Heart left ventricle (tissue), 16 donors: ENCODE data around the gene TMEM131L. TPM values are rescaled to one million over a fixed set of nuclear protein-coding genes. Genes with fewer than 3 reads are reported as not detected.

Source experiments
- ATAC-seq, 4 donors: fragments of 200-7000 bp; cut with Tn5 transposase; one replicate each; pipeline ENCODE4 v1.9.1; 2020 to 2022; ENCODE audit warnings: moderate library complexity in 4 of 4, mild to moderate bottlenecking in 3 of 4, moderate number of reproducible peaks in 1 of 4
- DNase-seq, 5 donors: peaks; one replicate each; pipeline ENCODE4 v3.0.0-alpha.2; 2020
- H3K27ac ChIP-seq, 12 donors: fragments of 200-600 bp; sonication (generic) in 4 of 12; one replicate each; pipeline versions ENCODE4 v1.5.0 to v1.8.0; 2016 to 2022; ENCODE audit warnings: mild to moderate bottlenecking in 2 of 12
- H3K27me3 ChIP-seq, 9 donors: fragments of 200-600 bp; sonication (generic) in 2 of 9; one replicate each; pipeline versions ENCODE4 v1.5.1 to v1.8.0; 2016 to 2022; ENCODE audit warnings: mild to moderate bottlenecking in 3 of 9
- H3K36me3 ChIP-seq, 9 donors: fragments of 200-600 bp; sonication (generic) in 2 of 9; one replicate each; pipeline versions ENCODE4 v1.5.0 to v1.8.0; 2018 to 2022; ENCODE audit warnings: mild to moderate bottlenecking in 2 of 9
- H3K4me1 ChIP-seq, 12 donors: fragments of 200-600 bp; sonication (generic) in 4 of 12; one replicate each; pipeline versions ENCODE4 v1.5.0 to v1.8.0; 2016 to 2022; ENCODE audit warnings: mild to moderate bottlenecking in 3 of 12
- H3K4me3 ChIP-seq, 12 donors: fragments of 200-600 bp; sonication (generic) in 4 of 12; one replicate each; pipeline versions ENCODE4 v1.5.0 to v1.8.0; 2017 to 2022; ENCODE audit warnings: mild to moderate bottlenecking in 9 of 12, moderate library complexity in 4 of 12
- H3K9me3 ChIP-seq, 12 donors: fragments of 200-600 bp; sonication (generic) in 4 of 12; one replicate each; pipeline versions ENCODE4 v1.5.0 to v1.8.0; 2016 to 2022; ENCODE audit warnings: mild to moderate bottlenecking in 1 of 12
- CTCF ChIP-seq, 12 donors: fragments of 200-600 bp; sonication (generic) in 4 of 12; IDR thresholded peaks; one replicate each; pipeline versions ENCODE4 v1.5.0 to v1.8.0; 2018 to 2022; ENCODE audit warnings: antibody characterized with exemption in 12 of 12, mild to moderate bottlenecking in 5 of 12
- POLR2A ChIP-seq, 2 donors: fragments of 450-650 bp; IDR thresholded peaks; one replicate each; pipeline ENCODE4 v1.6.1; 2017; ENCODE audit warnings: antibody characterized with exemption in 2 of 2, mild to moderate bottlenecking in 2 of 2, moderate library complexity in 2 of 2
- WGBS, 4 donors: extraction: QIAGEN DNeasy Blood & Tissue Kit in 2 of 4; methylation state at CpG; one replicate each; pipeline versions ENCODE4 v1.1.5 to v1.1.7; 2013 to 2018; 5-methylcytosine and 5-hydroxymethylcytosine counted together
- intact Hi-C, 10 donors: fragments of 100-400 bp; cut with DNase I; formaldehyde crosslinking; loops; one replicate each; pipeline versions ENCODE4 v1.11.1 to v1.14.2; 2022
- polyA plus RNA-seq, 2 donors: library from polyadenylated mRNA; stranded (reverse); fragments of 200-250 nt; gene quantifications; one replicate each; pipeline ENCODE4 v1.2.3, GENCODE V29; 2013
- total RNA-seq, 9 donors: library from RNA; depleted of rRNA in 2 of 9; stranded (reverse); fragments of >200 nt in 2 of 9; fragmentation: NEBNext Ultra II Directional in 3 of 9; extraction: Animal tissue kit (Norgen Biotek cat#: 25700) in 3 of 9; gene quantifications; one replicate each; pipeline versions ENCODE4 v1.1.0 to v1.2.4, GENCODE V29; 2016 to 2023
- donor health status: ischemic (EF 13 %, LVEDD 7.1; RV severe dilation, severe dysfunction).
- donor health status: healthy with polysubstance abuse.
- donor health status: DM: no; HTN: yes; CAD: no.
- donor health status: DM: no; HTN: no; CAD: no.
- donor health status: ischemic (EF 25% LVEDD 6.9; RV normal size, moderate dysfunction).
- donor health status: ischemic (EF 25% LVEDD 5.7; RV mildly dilated, moderate dysfunction).
- donor health status: healthy.
- donor health status: DM: yes; HTN: yes; CAD: no.
- donor health status: ischemic (EF 35%, LVEDD 5.7; RV mildly dilated, moderate dysfunction).
- donor health status: nonischemic (EF 11% LVEDD 7.7; RV severe dilation, severe dysfunction).
- donor health status: DM: yes; HTN: yes; CAD: no.
- donor health status: PGD.
- donor health status: ischemic (EF 29% LVEDD 5.4; RV normal size, mild dysfunction).
- donor health status: nonischemic (EF 23%, LVEDD 6.1; RV moderate dilation, normal function).

Gene TMEM131L
- total and polyA plus RNA-seq, 11 donors = 3.8 to 22.2 (median 19.6) TPM

GRCh38 chr4:153486281-153487151, 20.4 kb downstream of the TMEM131L start:
- ATAC-seq (peak; percentile 18 to 49 (median 44)), DNase-seq (peak in 1 of 5 donors; percentile 38)
- Histone ChIP-seq H3K9me3 (no peaks in the 10 kb centered on the region), H3K27me3 (no peaks in the 10 kb centered on the region), H3K36me3 (peaks cover 0 to 4% (median 0%) of the 10 kb centered on the region in 9 donors), H3K4me1 (peaks cover 17 to 78% (median 62%) of the 10 kb centered on the region in 12 donors), H3K4me3 (no peak overlapping the region), H3K27ac (peak overlapping the region in 10 of 12 donors; percentile 17 to 87 (median 78))
- TF ChIP-seq CTCF (IDR thresholded peaks at IDR 0.05) (no peak), POLR2A (IDR thresholded peaks at IDR 0.05) (no peak)
- intact Hi-C loops = loop anchor here in 4 of 10 donors (2.0 to 10.0 kb wide), 4 partner anchors 20 to 78 kb away; partner anchors contain the start of gene TMEM131L (in 1 of the 4)
- 71 to 80% (median 74%) methylated on average over 14 of the region's 14 CpGs for WGBS, 4 donors

GRCh38 chr4:153488006-153488891, 22.1 kb downstream of the TMEM131L start:
- Histone ChIP-seq H3K27ac (peak overlapping the region; percentile 33 to 87 (median 77)), H3K4me3 (peak overlapping the region in 10 of 12 donors; percentile 1 to 46 (median 24)), H3K36me3 (no peaks in the 10 kb centered on the region), H3K27me3 (no peaks in the 10 kb centered on the region), H3K9me3 (no peaks in the 10 kb centered on the region), H3K4me1 (peaks cover 17 to 69% (median 57%) of the 10 kb centered on the region in 12 donors)
- peak; percentile 34 to 61 (median 48) for ATAC-seq
- DNase-seq = peak; percentile 65 to 75 (median 67)
- intact Hi-C loops = loop anchor here in 3 of 10 donors (5.0 to 10.0 kb wide), 3 partner anchors 34 to 77 kb away; no protein-coding TSS in a partner anchor
- TF ChIP-seq POLR2A (IDR thresholded peaks at IDR 0.05) (no peak), CTCF (IDR thresholded peaks at IDR 0.05) (no peak)
- WGBS, 4 donors = 17 to 35% (median 21%) methylated on average over 12 to 24 of the region's 24 CpGs

DNA sequence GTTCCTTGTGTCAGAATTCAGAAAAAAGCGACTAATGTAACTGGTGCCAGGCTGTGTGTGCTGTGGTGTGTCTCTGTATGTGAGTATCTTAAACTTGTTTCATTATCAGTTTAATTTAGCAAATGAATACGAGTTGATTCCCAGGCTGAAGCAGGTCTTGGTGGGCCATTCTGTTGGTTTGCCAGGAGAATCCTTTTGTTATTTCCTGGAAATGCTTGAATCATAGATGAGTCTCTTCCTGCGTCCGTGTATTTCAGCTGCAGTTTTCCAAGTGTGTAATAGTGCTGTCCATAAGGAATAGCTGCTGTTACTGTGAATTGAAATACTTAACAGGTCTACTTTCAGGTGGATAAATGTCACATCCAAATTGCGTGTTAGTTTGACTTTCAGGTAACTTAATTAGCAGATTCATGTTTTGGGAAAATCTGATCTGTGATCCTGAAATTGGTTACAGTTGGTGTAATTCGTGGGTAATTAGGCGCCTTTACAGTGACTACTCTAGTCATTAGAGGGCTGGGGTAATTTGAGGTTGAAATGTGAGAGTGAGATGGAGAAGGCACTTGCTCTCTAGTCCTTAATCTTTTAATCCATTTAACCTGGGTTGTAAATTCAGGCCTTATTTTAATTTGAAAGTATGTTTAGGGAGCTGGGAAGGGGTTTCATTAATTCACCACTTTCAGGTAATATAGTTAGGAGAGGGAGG, 23.8 kb downstream of the TMEM131L start:
- ATAC-seq (no peak), DNase-seq (no peak)
- Histone ChIP-seq H3K27me3 (no peaks in the 10 kb centered on the region), H3K9me3 (no peaks in the 10 kb centered on the region), H3K4me1 (peaks cover 19 to 73% (median 54%) of the 10 kb centered on the region in 12 donors), H3K36me3 (no peaks in the 10 kb centered on the region), H3K4me3 (peak overlapping the region in 1 of 12 donors; percentile 46), H3K27ac (peak overlapping the region in 7 of 12 donors; percentile 24 to 87 (median 77))
- TF ChIP-seq POLR2A (IDR thresholded peaks at IDR 0.05) (no peak), CTCF (IDR thresholded peaks at IDR 0.05) (no peak)
- WGBS, 4 donors = 69 to 75% (median 70%) methylated on average over 7 of the region's 7 CpGs
- intact Hi-C loops = loop anchor here in 3 of 10 donors (5.0 to 10.0 kb wide), 3 partner anchors 32 to 75 kb away; no protein-coding TSS in a partner anchor
